ENCODE results near the gene GDE1. TPM values are rescaled to one million over a fixed set of nuclear protein-coding genes. Genes with fewer than 3 reads are reported as not detected.

Gene GDE1
- total and polyA plus RNA-seq, 2 experiments from 2014 or later = 77.6 to 99.9 TPM

DNA sequence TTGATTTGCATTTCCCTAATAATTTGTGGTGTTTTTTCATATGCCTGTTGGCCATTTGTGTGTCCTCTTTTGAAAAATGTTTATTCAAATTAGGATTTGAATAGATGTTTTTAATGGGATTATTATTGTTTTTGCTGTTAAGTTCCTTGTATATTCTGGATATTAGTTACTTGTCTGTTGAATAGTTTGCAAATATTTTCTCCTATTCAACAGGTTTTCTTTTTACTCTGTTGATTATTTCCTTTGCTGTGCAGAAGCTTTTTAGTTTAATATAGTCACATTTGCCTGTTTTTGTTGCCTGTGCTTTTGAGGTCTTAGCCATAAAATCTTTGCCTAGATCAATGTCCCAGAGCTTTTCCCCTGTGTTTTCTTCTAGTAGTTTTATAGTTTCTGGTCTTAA lies 9.6 kb downstream of the GDE1 start:
- TF ChIP-seq, protein P1, sequence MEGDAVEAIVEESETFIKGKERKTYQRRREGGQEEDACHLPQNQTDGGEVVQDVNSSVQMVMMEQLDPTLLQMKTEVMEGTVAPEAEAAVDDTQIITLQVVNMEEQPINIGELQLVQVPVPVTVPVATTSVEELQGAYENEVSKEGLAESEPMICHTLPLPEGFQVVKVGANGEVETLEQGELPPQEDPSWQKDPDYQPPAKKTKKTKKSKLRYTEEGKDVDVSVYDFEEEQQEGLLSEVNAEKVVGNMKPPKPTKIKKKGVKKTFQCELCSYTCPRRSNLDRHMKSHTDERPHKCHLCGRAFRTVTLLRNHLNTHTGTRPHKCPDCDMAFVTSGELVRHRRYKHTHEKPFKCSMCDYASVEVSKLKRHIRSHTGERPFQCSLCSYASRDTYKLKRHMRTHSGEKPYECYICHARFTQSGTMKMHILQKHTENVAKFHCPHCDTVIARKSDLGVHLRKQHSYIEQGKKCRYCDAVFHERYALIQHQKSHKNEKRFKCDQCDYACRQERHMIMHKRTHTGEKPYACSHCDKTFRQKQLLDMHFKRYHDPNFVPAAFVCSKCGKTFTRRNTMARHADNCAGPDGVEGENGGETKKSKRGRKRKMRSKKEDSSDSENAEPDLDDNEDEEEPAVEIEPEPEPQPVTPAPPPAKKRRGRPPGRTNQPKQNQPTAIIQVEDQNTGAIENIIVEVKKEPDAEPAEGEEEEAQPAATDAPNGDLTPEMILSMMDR (IDR thresholded peaks at IDR 0.05; ENCODE audit: poor library complexity) = no peak
- TF ChIP-seq EZH2phosphoT487 (IDR thresholded peaks at IDR 0.05; ENCODE audit: low read depth, severe bottlenecking, unreplicated experiment) (no peak), EZH2 (IDR thresholded peaks at IDR 0.05; ENCODE audit: borderline replicate concordance) (no peak)
- Histone ChIP-seq H3K9me3 (ENCODE audit: low read depth) (no peaks in the 10 kb centered on the region), H3K79me2 (peaks cover 31% of the 10 kb centered on the region), H3K4me3 (no peak overlapping the region), H2AFZ (no peak overlapping the region), H3K27ac (no peak overlapping the region), H3K36me3 (replicated peaks; ENCODE audit: insufficient read depth, low read depth) (no peaks in the 10 kb centered on the region), H3K4me2 (no peak overlapping the region), H3K4me1 (ENCODE audit: insufficient read depth) (no peaks in the 10 kb centered on the region), H3K9me2 (replicated peaks; ENCODE audit: insufficient read depth) (no peaks in the 10 kb centered on the region), H4K20me1 (ENCODE audit: insufficient read depth, poor library complexity, severe bottlenecking) (no peaks in the 10 kb centered on the region), H3K27me3 (no peaks in the 10 kb centered on the region)
- DNase-seq (ENCODE audit: low spot score) = no peak

DNA sequence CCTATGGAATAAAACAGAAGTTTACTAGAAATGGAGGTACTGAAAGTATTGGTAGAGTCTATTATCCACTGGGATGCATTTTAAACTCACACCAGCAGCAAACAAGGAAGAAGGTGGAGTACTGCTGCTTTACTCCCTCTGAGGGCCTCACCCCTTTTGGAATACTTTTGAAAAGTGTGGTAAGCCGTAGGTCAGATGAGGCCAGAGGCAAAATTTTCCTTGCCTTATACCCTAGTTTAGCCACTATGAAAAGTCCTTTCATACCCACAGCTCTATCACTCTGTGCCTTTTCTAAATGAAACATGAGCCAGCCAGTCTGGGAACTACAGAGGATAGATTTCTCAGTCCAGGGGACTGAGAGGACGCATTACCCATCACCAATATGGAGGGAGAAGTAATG lies 14.0 kb downstream of the GDE1 start:
- H3K4me1 ChIP-seq (ENCODE audit: insufficient read depth) = no peaks in the 10 kb centered on the region
- H3K9me3 ChIP-seq (ENCODE audit: low read depth) = no peaks in the 10 kb centered on the region
- H3K27ac ChIP-seq = no peak overlapping the region
- H3K4me3 ChIP-seq = no peak overlapping the region
- no peak overlapping the region for H2AFZ ChIP-seq
- peaks cover 10% of the 10 kb centered on the region for H3K79me2 ChIP-seq
- WGBS (ENCODE audit: low lambda C conversion rate, missing lambda C conversion rate) = 86% methylated on average over 2 of the region's 2 CpGs
- no peaks in the 10 kb centered on the region for H3K9me2 ChIP-seq (replicated peaks; ENCODE audit: insufficient read depth)
- H3K4me2 ChIP-seq = no peak overlapping the region
- H4K20me1 ChIP-seq (ENCODE audit: insufficient read depth, poor library complexity, severe bottlenecking) = no peaks in the 10 kb centered on the region
- H3K36me3 ChIP-seq (replicated peaks; ENCODE audit: insufficient read depth, low read depth) = no peaks in the 10 kb centered on the region
- no peaks in the 10 kb centered on the region for H3K27me3 ChIP-seq
- no peak for DNase-seq (ENCODE audit: low spot score)
- no peak for TF ChIP-seq EZH2phosphoT487 (IDR thresholded peaks at IDR 0.05; ENCODE audit: low read depth, severe bottlenecking, unreplicated experiment)
- TF ChIP-seq, protein P1 (IDR thresholded peaks at IDR 0.05; ENCODE audit: poor library complexity) = no peak

DNA sequence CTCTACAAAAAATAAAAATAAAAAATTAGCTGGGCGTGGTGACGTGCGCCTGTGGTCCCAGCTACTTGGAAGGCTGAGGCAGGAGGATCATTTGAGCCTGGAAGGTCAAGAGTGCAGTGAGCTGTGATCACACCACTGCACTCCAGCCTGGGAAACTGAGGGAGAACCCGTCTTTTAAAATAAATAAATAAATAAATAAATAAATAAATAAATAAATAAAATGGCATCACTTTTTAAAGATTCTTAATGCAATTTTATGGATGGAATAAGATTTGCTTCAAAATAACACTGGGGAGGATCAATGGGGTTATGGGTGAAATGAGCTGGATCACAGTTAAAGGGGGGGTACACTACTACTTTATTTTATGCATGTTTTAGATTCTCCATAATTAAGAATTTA lies 14.9 kb downstream of the GDE1 start:
- no peaks in the 10 kb centered on the region for H3K36me3 ChIP-seq (replicated peaks; ENCODE audit: insufficient read depth, low read depth)

More for the DNA sequence above, 14.9 kb downstream of the GDE1 start:
- H4K20me1 ChIP-seq (ENCODE audit: insufficient read depth, poor library complexity, severe bottlenecking) = no peaks in the 10 kb centered on the region
- 97% methylated on average over 4 of the region's 4 CpGs for WGBS (ENCODE audit: low lambda C conversion rate, missing lambda C conversion rate)
- no peaks in the 10 kb centered on the region for H3K9me3 ChIP-seq (ENCODE audit: low read depth)
- H3K4me3 ChIP-seq = no peak overlapping the region
- H3K9me2 ChIP-seq (replicated peaks; ENCODE audit: insufficient read depth) = no peaks in the 10 kb centered on the region
- no peak overlapping the region for H3K27ac ChIP-seq
- TF ChIP-seq, protein P1 (IDR thresholded peaks at IDR 0.05; ENCODE audit: poor library complexity) = no peak
- TF ChIP-seq EZH2 (IDR thresholded peaks at IDR 0.05; ENCODE audit: borderline replicate concordance) = no peak
- no peak for TF ChIP-seq EZH2phosphoT487 (IDR thresholded peaks at IDR 0.05; ENCODE audit: low read depth, severe bottlenecking, unreplicated experiment)
- peaks cover 3% of the 10 kb centered on the region for H3K79me2 ChIP-seq
- no peak for DNase-seq (ENCODE audit: low spot score)
- H3K4me2 ChIP-seq = no peak overlapping the region
- H3K27me3 ChIP-seq = no peaks in the 10 kb centered on the region
- H3K4me1 ChIP-seq (ENCODE audit: insufficient read depth) = no peaks in the 10 kb centered on the region
- no peak overlapping the region for H2AFZ ChIP-seq
